ENCODE measurements around the gene NAA16.

DNA sequence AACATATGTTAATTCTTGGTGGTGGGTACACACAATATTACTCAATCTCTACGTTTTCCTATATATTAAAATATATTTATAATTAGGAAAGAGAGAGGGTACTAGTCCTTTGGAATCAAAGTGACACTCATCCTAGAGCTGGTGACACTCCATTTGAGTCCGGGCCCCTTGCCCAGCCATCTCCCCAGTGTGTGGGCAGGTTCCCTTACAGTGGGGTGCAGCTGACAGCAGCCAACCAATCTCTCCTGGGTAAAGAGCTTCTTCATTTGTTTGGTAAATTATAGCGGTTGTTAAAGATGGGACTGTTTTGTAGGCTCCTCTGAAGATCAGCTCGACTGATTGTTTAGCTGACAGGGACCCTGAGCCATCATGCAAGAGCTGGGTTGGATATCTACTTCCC, 109.1 kb downstream of the NAA16 start:
- TF ChIP-seq GATA1 (IDR thresholded peaks at IDR 0.05; ENCODE audit: low read depth, low read length) (no peak), POLR2A (IDR thresholded peaks at IDR 0.05; ENCODE audit: low read length) (no peak)
